Ishikawa (cell line): ENCODE measurements around the gene AKR1C2.

ENCODE experiments used
- CREB1 ChIP-seq: IDR thresholded peaks from 2 replicates; pipeline ENCODE4 v1.6.1; 2012; ENCODE audit warnings: low read depth
- EGR1 ChIP-seq: IDR thresholded peaks from 2 replicates; pipeline ENCODE4 v1.6.1; 2012
- RAD21 ChIP-seq: IDR thresholded peaks from 2 replicates; pipeline ENCODE4 v1.6.1; 2012; ENCODE audit warnings: low read depth
- TAF1 ChIP-seq: IDR thresholded peaks from 2 replicates; pipeline ENCODE4 v1.6.1; 2012; ENCODE audit warnings: low read depth, mild to moderate bottlenecking
- TCF12 ChIP-seq: IDR thresholded peaks from 2 replicates; pipeline ENCODE4 v1.6.1; 2012; ENCODE audit warnings: low read depth
- YY1 ChIP-seq: IDR thresholded peaks from 2 replicates; pipeline ENCODE4 v1.6.1; 2012; ENCODE audit warnings: low read depth
- TF ChIP-seq, protein P1 (sequence below): IDR thresholded peaks from 2 replicates; pipeline ENCODE4 v1.6.1; 2012
- TF ChIP-seq, protein P2 (sequence below): IDR thresholded peaks from 2 replicates; pipeline ENCODE4 v1.6.1; 2012; ENCODE audit warnings: low read depth, mild to moderate bottlenecking

DNA sequence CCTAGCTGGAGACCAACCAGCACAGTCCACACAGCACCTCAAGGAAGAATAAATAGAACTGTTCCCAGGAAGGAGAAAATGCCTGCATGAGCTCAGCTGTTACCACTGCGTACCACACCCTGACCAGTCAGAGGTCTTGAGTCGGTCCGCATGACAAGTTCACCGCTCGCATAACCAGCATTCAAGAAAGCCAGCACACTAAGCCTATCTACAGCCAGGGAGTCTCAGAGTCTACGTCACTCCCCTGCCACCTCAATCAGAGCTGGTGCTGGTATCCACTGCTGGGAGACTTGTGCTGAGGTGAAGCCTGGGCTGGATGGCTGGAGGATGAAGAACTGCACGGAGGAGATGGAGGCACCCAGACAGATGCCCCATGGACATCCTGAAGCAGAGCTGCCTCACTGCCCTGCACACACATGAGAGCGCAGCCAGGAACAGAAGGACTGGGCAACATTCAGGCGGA lies 20.9 kb downstream of the AKR1C2 start:
- TF ChIP-seq EGR1 = no peak
- TF ChIP-seq, protein P1, sequence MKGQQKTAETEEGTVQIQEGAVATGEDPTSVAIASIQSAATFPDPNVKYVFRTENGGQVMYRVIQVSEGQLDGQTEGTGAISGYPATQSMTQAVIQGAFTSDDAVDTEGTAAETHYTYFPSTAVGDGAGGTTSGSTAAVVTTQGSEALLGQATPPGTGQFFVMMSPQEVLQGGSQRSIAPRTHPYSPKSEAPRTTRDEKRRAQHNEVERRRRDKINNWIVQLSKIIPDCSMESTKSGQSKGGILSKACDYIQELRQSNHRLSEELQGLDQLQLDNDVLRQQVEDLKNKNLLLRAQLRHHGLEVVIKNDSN = no peak
- TF ChIP-seq, protein P2, sequence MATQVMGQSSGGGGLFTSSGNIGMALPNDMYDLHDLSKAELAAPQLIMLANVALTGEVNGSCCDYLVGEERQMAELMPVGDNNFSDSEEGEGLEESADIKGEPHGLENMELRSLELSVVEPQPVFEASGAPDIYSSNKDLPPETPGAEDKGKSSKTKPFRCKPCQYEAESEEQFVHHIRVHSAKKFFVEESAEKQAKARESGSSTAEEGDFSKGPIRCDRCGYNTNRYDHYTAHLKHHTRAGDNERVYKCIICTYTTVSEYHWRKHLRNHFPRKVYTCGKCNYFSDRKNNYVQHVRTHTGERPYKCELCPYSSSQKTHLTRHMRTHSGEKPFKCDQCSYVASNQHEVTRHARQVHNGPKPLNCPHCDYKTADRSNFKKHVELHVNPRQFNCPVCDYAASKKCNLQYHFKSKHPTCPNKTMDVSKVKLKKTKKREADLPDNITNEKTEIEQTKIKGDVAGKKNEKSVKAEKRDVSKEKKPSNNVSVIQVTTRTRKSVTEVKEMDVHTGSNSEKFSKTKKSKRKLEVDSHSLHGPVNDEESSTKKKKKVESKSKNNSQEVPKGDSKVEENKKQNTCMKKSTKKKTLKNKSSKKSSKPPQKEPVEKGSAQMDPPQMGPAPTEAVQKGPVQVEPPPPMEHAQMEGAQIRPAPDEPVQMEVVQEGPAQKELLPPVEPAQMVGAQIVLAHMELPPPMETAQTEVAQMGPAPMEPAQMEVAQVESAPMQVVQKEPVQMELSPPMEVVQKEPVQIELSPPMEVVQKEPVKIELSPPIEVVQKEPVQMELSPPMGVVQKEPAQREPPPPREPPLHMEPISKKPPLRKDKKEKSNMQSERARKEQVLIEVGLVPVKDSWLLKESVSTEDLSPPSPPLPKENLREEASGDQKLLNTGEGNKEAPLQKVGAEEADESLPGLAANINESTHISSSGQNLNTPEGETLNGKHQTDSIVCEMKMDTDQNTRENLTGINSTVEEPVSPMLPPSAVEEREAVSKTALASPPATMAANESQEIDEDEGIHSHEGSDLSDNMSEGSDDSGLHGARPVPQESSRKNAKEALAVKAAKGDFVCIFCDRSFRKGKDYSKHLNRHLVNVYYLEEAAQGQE = no peak
- TF ChIP-seq YY1 = no peak
- TF ChIP-seq TCF12 = no peak
- TF ChIP-seq TAF1 = no peak
- no peak for TF ChIP-seq CREB1
- TF ChIP-seq RAD21 = no peak
